KMS-11 (cell line): ENCODE data around the gene SKI.

Experiments used
- H2AFZ ChIP-seq: fragments of 200-600 bp; sonication (generic); 2 replicates; pipeline ENCODE4 v1.6.1; 2016; ENCODE audit warnings: antibody characterized with exemption, mixed run types, low read depth
- H3K27ac ChIP-seq: fragments of 200-600 bp; sonication (generic); 2 replicates; pipeline ENCODE4 v1.6.1; 2016; ENCODE audit warnings: mild to moderate bottlenecking, mixed run types
- H3K27me3 ChIP-seq: fragments of 200-600 bp; sonication (generic); 2 replicates; pipeline ENCODE4 v1.6.1; 2017; ENCODE audit warnings: mild to moderate bottlenecking, low read depth, mixed run types, moderate library complexity; ENCODE audit not compliant: insufficient read depth
- H3K36me3 ChIP-seq: fragments of 200-600 bp; sonication (generic); 2 replicates; pipeline ENCODE4 v1.6.1; 2017; ENCODE audit warnings: mild to moderate bottlenecking, mixed run types; ENCODE audit not compliant: insufficient read depth
- H3K4me1 ChIP-seq: fragments of 200-600 bp; sonication (generic); 2 replicates; pipeline ENCODE4 v1.6.1; 2016; ENCODE audit warnings: mild to moderate bottlenecking, low read depth, mixed run types; ENCODE audit not compliant: poor library complexity, severe bottlenecking
- H3K4me2 ChIP-seq: fragments of 200-600 bp; sonication (generic); 2 replicates; pipeline ENCODE4 v1.7.0; 2016; ENCODE audit warnings: mild to moderate bottlenecking, mixed run types
- H3K4me3 ChIP-seq: fragments of 200-600 bp; sonication (generic); IDR thresholded peaks from 2 replicates; pipeline ENCODE4 v1.6.1; 2017; ENCODE audit warnings: low read depth, low read length, mixed read lengths; ENCODE audit not compliant: insufficient read depth
- H3K79me2 ChIP-seq: fragments of 200-600 bp; sonication (generic); 2 replicates; pipeline ENCODE4 v1.6.1; 2016; ENCODE audit warnings: low read depth, mixed run types; ENCODE audit not compliant: insufficient read depth
- H3K9ac ChIP-seq: fragments of 200-600 bp; sonication (generic); 2 replicates; pipeline ENCODE4 v1.6.1; 2016; ENCODE audit warnings: mild to moderate bottlenecking, mixed run types
- H4K20me1 ChIP-seq: fragments of 200-600 bp; sonication (generic); 2 replicates; pipeline ENCODE4 v1.6.1; 2016; ENCODE audit warnings: mild to moderate bottlenecking, mixed run types; ENCODE audit not compliant: insufficient read depth
- CTCF ChIP-seq: fragments of 200-600 bp; sonication (generic); conservative IDR thresholded peaks from 2 replicates; pipeline ENCODE4 v1.6.1; 2017; ENCODE audit warnings: low read depth, mild to moderate bottlenecking, antibody characterized with exemption, low read length, moderate library complexity, mixed read lengths

SKI gene

GRCh38 chr1:2205191-2205952 is 22.7 kb upstream of the SKI start:
- Histone ChIP-seq H3K4me2 (no peak overlapping the region), H3K4me1 (no peaks in the 10 kb centered on the region), H3K9ac (no peak overlapping the region), H3K4me3 (no peak overlapping the region), H3K27me3 (peaks cover 66% of the 10 kb centered on the region), H3K79me2 (no peaks in the 10 kb centered on the region), H2AFZ (no peak overlapping the region), H4K20me1 (no peaks in the 10 kb centered on the region), H3K36me3 (no peaks in the 10 kb centered on the region), H3K27ac (no peak overlapping the region)
- TF ChIP-seq CTCF: no peak

GRCh38 chr1:2206813-2207487 is 21.2 kb upstream of the SKI start:
- Histone ChIP-seq H3K4me3 (no peak overlapping the region), H3K4me1 (no peaks in the 10 kb centered on the region)
- TF ChIP-seq CTCF: no peak

DNA sequence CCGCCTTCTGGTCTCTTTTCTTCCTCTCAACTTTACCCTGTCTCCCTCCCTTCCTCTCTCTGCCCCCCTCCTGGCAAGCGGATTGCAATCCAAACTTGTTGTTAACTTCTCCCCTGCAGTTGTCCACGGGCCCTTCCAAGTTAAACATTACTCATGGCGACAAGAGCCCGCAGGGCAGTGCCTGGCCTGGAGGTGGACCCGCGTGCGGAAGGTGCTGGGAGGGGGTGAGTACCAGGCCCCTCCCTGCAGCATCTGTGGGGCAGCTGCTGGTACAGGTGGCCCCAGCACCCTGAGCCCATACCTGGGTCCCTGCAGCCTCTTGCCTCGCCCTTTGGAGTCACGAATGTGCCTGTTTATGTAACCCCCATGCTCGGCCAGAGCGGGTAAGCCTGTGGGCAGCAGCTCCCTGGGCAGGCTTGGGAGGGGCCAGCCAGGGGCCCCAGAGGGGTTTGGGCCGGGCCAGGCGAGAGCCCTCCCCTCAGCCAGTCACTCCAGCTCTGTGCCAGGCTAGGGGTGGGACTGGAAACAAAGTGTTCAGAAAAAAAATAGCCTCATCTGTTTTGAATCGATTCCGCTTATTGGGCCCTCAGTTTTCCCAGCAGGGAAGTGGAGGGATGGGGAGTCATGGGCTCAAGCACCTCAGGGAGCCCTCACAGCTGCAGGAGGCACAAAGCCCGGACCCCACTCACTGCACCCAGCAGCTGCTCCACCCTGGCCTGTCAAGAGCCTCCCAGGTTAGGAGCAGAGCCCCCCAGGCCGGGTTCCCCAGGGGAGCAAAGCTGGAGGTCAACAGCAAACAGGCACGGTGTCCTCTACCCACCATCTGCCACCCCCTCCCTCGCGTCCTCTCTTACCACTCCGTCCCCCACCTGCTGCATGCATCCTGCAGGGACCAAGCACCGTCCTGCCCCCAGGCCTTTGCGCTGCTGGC is 19.5 kb upstream of the SKI start:
- Histone ChIP-seq H2AFZ (no peak overlapping the region), H3K79me2 (no peaks in the 10 kb centered on the region), H3K4me1 (no peaks in the 10 kb centered on the region), H4K20me1 (no peaks in the 10 kb centered on the region), H3K27ac (no peak overlapping the region), H3K9ac (no peak overlapping the region), H3K4me2 (no peak overlapping the region), H3K4me3 (no peak overlapping the region), H3K36me3 (no peaks in the 10 kb centered on the region), H3K27me3 (peaks cover 54% of the 10 kb centered on the region)
- no peak for TF ChIP-seq CTCF

More at GRCh38 chr1:2206813-2207487, 21.2 kb upstream of the SKI start:
- H4K20me1 ChIP-seq: no peaks in the 10 kb centered on the region
- H3K36me3 ChIP-seq: no peaks in the 10 kb centered on the region
- H3K79me2 ChIP-seq: no peaks in the 10 kb centered on the region
- no peak overlapping the region for H3K9ac ChIP-seq
- H2AFZ ChIP-seq: no peak overlapping the region
- H3K4me2 ChIP-seq: no peak overlapping the region
- no peak overlapping the region for H3K27ac ChIP-seq
- H3K27me3 ChIP-seq: peaks cover 58% of the 10 kb centered on the region

DNA sequence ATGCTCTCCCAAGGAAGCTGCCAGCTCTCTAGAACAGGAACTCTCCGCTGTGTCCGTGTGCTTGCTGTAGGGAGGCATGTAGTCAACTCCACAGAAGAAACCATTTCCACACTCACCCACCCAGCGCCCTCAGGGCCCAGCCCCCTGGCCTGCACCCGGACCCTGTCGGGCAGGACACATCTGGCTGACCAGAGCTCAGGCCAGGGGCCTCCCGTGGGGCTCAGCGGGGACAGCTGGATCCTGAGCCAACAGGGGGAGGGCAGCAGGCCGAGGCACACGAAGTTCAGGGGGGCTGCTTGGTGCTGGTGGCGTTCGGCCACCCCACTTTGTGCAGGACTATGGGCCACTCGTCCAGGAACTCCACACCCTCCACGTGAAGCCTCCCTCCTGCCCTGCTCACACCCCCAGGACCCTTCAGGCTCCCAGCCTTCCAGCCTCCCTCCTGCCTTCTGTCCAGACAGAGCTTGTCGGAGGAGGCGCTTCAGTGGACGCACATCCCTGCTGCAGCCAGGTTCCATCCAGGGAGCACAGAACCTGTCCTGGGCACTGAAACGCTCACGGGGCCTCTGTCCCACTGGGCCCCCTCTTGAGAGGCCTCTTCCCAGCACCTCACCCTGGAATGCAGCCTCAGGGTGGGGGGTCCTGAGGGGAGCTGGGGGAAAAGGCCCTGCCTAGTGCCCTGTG is 18.6 kb upstream of the SKI start:
- no peak for TF ChIP-seq CTCF
- no peaks in the 10 kb centered on the region for H3K36me3 ChIP-seq
- no peak overlapping the region for H3K27ac ChIP-seq
- no peak overlapping the region for H2AFZ ChIP-seq
- H3K9ac ChIP-seq: no peak overlapping the region
- no peaks in the 10 kb centered on the region for H4K20me1 ChIP-seq
- H3K4me1 ChIP-seq: no peaks in the 10 kb centered on the region
- no peak overlapping the region for H3K4me3 ChIP-seq
- no peaks in the 10 kb centered on the region for H3K79me2 ChIP-seq
- no peak overlapping the region for H3K4me2 ChIP-seq
- H3K27me3 ChIP-seq: peaks cover 58% of the 10 kb centered on the region
